Activated CD8-positive, alpha-beta memory T cell treated with anti-CD3 and anti-CD28 coated beads for 36 hours (primary cell): ENCODE results near the gene TOM1L2. TPM values are rescaled to one million over a fixed set of nuclear protein-coding genes. Genes with fewer than 3 reads are reported as not detected.

Source experiments
- CTCF ChIA-PET: fragments of 350-600 bp; sonication (Branson Sonifier 250); formaldehyde crosslinking; loops from one replicate; lab custom pipeline; 2021; ENCODE audit warnings: antibody characterized with exemption; lab: Charles Lee
- POLR2A ChIA-PET: fragments of 350-600 bp; sonication (Branson Sonifier 250); formaldehyde crosslinking; loops from one replicate; lab custom pipeline; 2021; ENCODE audit warnings: antibody characterized with exemption; lab: Charles Lee
- total RNA-seq, 2 experiments: library from RNA; stranded (reverse); gene quantifications; one replicate each; pipeline ENCODE4 v1.2.3, GENCODE V29; 2021

The TOM1L2 gene
- total RNA-seq, 2 experiments from 2014 or later, result 7.9 to 9.8 TPM

- CTCF ChIA-PET, result no interaction called here
- POLR2A ChIA-PET, result interaction anchor here (1.3 to 3.8 kb wide), 2 partner anchors 15 kb away, joined by 7 to 55 read pairs; partner anchors contain the start of gene SREBF1
Observed at GRCh38 chr17:17851103-17852002, 120.8 kb downstream of the TOM1L2 start.

- POLR2A ChIA-PET, result interaction anchor here (0.6 to 3.8 kb wide), 5 partner anchors 9 to 41 kb away, joined by 3 to 55 read pairs (median 9); partner anchors contain the start of gene SREBF1
- CTCF ChIA-PET, result interaction anchor here (0.6 to 5.1 kb wide), 11 partner anchors 9 to 172 kb away, joined by 3 to 32 read pairs (median 5); partner anchors contain the start of gene SREBF1
Observed at GRCh38 chr17:17849845-17850373, 122.3 kb downstream of the TOM1L2 start.

DNA sequence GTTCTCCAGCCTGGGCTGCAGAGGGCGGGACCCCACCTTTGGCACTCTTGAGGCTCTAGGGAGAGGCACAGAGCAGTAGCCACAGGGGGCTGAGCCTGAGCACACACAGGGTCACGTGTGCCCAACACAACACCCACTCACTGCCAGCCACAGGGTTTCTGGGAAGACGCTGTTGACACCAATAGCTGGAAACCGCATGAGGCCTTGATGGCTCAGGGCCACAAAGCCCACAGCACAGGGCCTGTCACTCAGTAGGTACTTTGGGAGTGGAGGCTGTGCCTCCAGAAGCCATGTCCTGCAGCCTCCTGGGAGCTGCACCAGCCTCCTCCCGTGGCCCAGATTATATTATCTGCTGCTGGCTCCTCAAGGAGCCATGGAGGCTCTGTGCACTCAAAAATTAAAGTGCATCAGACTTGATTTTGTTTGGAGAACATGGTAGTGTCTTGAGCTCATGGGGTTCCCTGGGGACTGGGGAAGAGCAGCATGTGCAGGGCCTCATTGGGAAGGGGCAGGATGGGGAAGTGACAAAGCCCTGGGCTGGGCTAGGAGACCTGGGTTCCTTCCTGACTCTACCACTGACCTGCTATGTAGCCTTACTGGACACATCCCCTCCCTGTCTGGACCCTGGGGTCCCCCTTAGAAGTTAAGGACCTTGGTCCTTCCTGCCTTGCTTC, 122.9 kb downstream of the TOM1L2 start:
- ChIA-PET CTCF (interaction anchor here (1.0 to 5.1 kb wide), 10 partner anchors 8 to 167 kb away, joined by 3 to 32 read pairs (median 6); partner anchors contain the start of gene SREBF1), POLR2A (interaction anchor here (0.6 to 3.8 kb wide), 7 partner anchors 9 to 188 kb away, joined by 3 to 55 read pairs (median 4); partner anchors contain the start of gene SREBF1)

DNA sequence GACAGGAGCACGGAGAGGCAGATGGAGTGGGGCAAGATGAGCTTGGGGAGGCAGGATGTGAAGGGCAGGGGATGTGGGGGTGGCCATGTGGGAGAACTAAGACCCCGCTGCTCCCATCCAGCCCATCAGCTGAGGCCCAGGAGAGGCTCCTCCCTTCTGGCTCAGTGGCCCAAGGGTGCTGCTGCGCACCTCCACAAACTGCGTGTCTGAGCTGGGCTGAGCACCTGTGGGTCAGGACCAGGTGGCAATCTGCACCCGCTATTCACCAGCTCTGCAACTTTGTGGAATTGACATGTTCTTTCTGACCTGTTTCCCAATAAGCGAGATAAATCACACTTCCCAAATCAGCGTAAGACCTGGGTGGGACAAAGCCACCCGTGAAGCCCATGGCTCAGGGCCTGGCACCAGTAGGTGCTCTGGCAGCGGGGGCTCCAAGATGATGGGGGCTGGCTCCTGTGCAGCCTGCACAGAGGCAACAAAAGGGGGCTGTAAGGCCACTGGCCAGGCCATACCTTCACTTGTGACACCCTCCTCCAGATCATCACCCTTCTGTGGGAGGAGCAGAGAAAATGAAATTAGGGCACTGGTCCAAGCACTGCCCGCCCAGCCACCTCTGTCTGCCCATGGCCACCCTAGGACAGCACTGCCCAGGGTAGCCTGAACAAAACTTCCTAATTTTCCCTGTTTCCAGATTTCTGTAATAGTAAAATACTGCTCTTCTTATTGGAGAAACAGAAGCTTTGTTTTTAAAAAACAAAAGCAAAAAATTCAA, 123.7 kb downstream of the TOM1L2 start:
- ChIA-PET POLR2A (interaction anchor here (0.6 to 3.8 kb wide), 5 partner anchors 8 to 189 kb away, joined by 3 to 55 read pairs (median 9); partner anchors contain the start of gene SREBF1), CTCF (interaction anchor here (1.4 to 5.1 kb wide), 6 partner anchors 11 to 166 kb away, joined by 3 to 32 read pairs (median 8); partner anchors contain the start of gene SREBF1)

- CTCF ChIA-PET, result interaction anchor here (0.9 to 5.1 kb wide), 2 partner anchors 10 to 167 kb away, joined by 3 to 32 read pairs; partner anchors contain the start of gene SREBF1
- POLR2A ChIA-PET, result interaction anchor here (2.8 to 3.8 kb wide), 2 partner anchors 9 to 11 kb away, joined by 9 to 55 read pairs; partner anchors contain the start of gene SREBF1
Observed at GRCh38 chr17:17847726-17848125, 124.5 kb downstream of the TOM1L2 start.

- CTCF ChIA-PET, result interaction anchor here (0.9 to 5.1 kb wide), 2 partner anchors 10 to 167 kb away, joined by 3 to 32 read pairs; partner anchors contain the start of gene SREBF1
- POLR2A ChIA-PET, result interaction anchor here (2.8 to 3.8 kb wide), 2 partner anchors 8 to 11 kb away, joined by 9 to 55 read pairs; partner anchors contain the start of gene SREBF1
Observed at GRCh38 chr17:17847118-17847689, 125.0 kb downstream of the TOM1L2 start.

GRCh38 chr17:17846645-17847044, 125.6 kb downstream of the TOM1L2 start:
- POLR2A ChIA-PET, result interaction anchor here (1.5 kb wide), 1 partner anchor 10 kb away, joined by 9 read pairs; the partner anchor contains the start of gene SREBF1
- CTCF ChIA-PET, result interaction anchor here (0.8 to 5.1 kb wide), 2 partner anchors 9 to 37 kb away, joined by 3 to 32 read pairs; partner anchors contain the start of gene SREBF1

GRCh38 chr17:17846003-17846402, 126.2 kb downstream of the TOM1L2 start:
- ChIA-PET POLR2A (interaction anchor here (1.5 kb wide), 1 partner anchor 10 kb away, joined by 9 read pairs; the partner anchor contains the start of gene SREBF1), CTCF (interaction anchor here (0.8 to 5.1 kb wide), 3 partner anchors 9 to 36 kb away, joined by 3 to 32 read pairs (median 6); partner anchors contain the start of gene SREBF1)

GRCh38 chr17:17845046-17845775, 127.0 kb downstream of the TOM1L2 start:
- POLR2A ChIA-PET, result interaction anchor here (1.5 kb wide), 1 partner anchor 9 kb away, joined by 9 read pairs; the partner anchor contains the start of gene SREBF1
- CTCF ChIA-PET, result interaction anchor here (1.0 to 5.1 kb wide), 2 partner anchors 8 to 10 kb away, joined by 6 to 32 read pairs; partner anchors contain the start of gene SREBF1

DNA sequence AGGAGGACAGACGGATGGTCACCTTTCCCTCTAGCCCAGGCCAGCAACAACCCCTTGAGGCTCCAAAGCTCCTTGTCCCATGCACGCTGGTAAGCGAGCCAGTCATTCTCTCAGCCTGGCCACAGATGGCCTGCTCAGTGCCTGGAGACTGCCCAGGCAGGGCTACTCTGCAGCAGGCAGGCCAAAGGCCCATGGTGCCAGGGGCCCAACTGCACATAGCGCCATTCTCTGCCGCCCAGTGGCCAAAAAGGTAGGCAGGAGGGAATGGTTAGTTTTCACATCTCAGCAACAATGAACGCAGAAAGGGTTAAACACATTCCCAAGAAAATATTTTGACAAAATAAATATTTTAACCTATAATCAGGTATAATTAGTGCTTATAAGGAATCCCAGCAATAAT, 127.7 kb downstream of the TOM1L2 start:
- ChIA-PET CTCF (no interaction called here), POLR2A (no interaction called here)

- CTCF ChIA-PET, result no interaction called here
Observed at GRCh38 chr17:17844079-17844478, 128.1 kb downstream of the TOM1L2 start.

GRCh38 chr17:17843096-17843495, 129.1 kb downstream of the TOM1L2 start:
- ChIA-PET POLR2A (no interaction called here), CTCF (interaction anchor here (0.9 to 3.6 kb wide), 2 partner anchors 10 to 30 kb away, joined by 3 to 17 read pairs; no protein-coding TSS in a partner anchor)

More at GRCh38 chr17:17844079-17844478, 128.1 kb downstream of the TOM1L2 start:
- POLR2A ChIA-PET, result no interaction called here

GRCh38 chr17:17842111-17842876, 129.9 kb downstream of the TOM1L2 start:
- ChIA-PET POLR2A (no interaction called here), CTCF (interaction anchor here (0.9 to 3.6 kb wide), 2 partner anchors 11 to 29 kb away, joined by 3 to 17 read pairs; no protein-coding TSS in a partner anchor)

DNA sequence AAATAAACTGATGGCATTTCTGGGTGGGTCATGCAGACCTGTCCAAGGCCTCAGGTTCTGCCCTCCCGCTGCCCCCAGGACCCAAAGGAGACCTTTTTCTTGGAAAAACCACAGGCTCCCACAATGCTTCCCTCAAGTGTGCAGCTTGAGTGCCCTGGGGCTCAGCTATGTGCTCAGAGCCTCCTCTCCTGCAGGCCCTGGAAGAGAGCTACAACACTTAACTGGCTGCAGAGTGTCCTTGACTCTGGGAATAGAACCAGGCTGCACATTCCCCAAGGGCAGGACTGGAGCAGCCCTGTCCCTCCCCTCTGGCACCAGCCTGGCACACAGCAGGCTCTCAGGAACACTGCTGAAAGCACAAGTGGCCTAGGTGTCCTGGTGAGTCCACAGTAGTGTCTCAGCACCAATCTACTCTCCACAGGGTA, 130.6 kb downstream of the TOM1L2 start:
- ChIA-PET POLR2A (interaction anchor here (1.3 to 1.6 kb wide), 3 partner anchors 8 to 160 kb away, joined by 5 to 19 read pairs (median 6); no protein-coding TSS in a partner anchor), CTCF (interaction anchor here (1.5 to 3.6 kb wide), 2 partner anchors 8 to 28 kb away, joined by 5 to 17 read pairs; no protein-coding TSS in a partner anchor)
